Prostate gland (tissue), 2 donors: ENCODE results near the gene NOS1AP. TPM values are rescaled to one million over a fixed set of nuclear protein-coding genes. Genes with fewer than 3 reads are reported as not detected.

Source experiments
- DNase-seq: peaks from one replicate; pipeline ENCODE4 v3.0.0-alpha.2; 2019; ENCODE audit warnings: low spot score
- H3K27ac ChIP-seq, 2 donors: fragments of 200-600 bp; sonication (generic); 2 replicates each; pipeline ENCODE4 v1.5.1; 2017 to 2019
- H3K27me3 ChIP-seq: fragments of 200-600 bp; sonication (generic); replicated peaks from 2 replicates; pipeline ENCODE4 v1.5.1; 2019; ENCODE audit not compliant: insufficient read depth
- H3K36me3 ChIP-seq, 2 donors: fragments of 200-600 bp; sonication (generic); 1 replicate in 1 of 2; 2 replicates in 1 of 2; pipeline versions ENCODE4 v1.5.1 to v1.8.1; 2017 to 2019
- H3K4me1 ChIP-seq: fragments of 200-600 bp; sonication (generic); replicated peaks from 2 replicates; pipeline ENCODE4 v1.5.1; 2019
- H3K4me3 ChIP-seq, 2 donors: fragments of 200-600 bp; sonication (generic); 2 replicates each; pipeline ENCODE4 v1.5.1; 2017 to 2019
- H3K9me3 ChIP-seq: fragments of 200-600 bp; sonication (generic); 2 replicates; pipeline ENCODE4 v1.5.1; 2017
- CTCF ChIP-seq, 4 experiments: fragments of 200-600 bp in 2 of 4; fragments of 450-650 bp in 2 of 4; sonication (generic) in 2 of 4; IDR thresholded peaks; 1 replicate in 3 of 4; 2 replicates in 1 of 4; pipeline ENCODE4 v1.5.1; 2016 to 2019; ENCODE audit warnings: antibody characterized with exemption in 4 of 4, mild to moderate bottlenecking in 2 of 4, moderate library complexity in 2 of 4
- POLR2A ChIP-seq: fragments of 450-650 bp; IDR thresholded peaks from one replicate; pipeline ENCODE4 v1.6.1; 2016; ENCODE audit warnings: antibody characterized with exemption, mild to moderate bottlenecking
- POLR2AphosphoS5 ChIP-seq: sonication (generic); formaldehyde crosslinking; IDR thresholded peaks from one replicate; pipeline ENCODE4 v1.6.1; 2017; ENCODE audit warnings: antibody characterized with exemption
- WGBS: methylation state at CpG from one replicate; pipeline ENCODE4 v1.1.5; 2018; 5-methylcytosine and 5-hydroxymethylcytosine counted together
- intact Hi-C: fragments of 100-400 bp; cut with DNase I; formaldehyde crosslinking; loops from one replicate; pipeline ENCODE4 v1.14.2; 2022
- total RNA-seq, 2 donors: library from RNA; depleted of rRNA; stranded (reverse); fragments of >200 nt; gene quantifications; one replicate each; pipeline ENCODE4 v1.1.0, GENCODE V29; 2016

NOS1AP gene
- total RNA-seq, 2 donors from 2014 or later: 9.9 to 11.0 TPM

- WGBS: 28% methylated on average over 1 of the region's 1 CpG
- H3K4me1 ChIP-seq: no peaks in the 10 kb centered on the region
- no peak overlapping the region for H3K4me3 ChIP-seq
- intact Hi-C loops: loop anchor here (5.0 to 10.0 kb wide), 2 partner anchors 118 to 219 kb away; no protein-coding TSS in a partner anchor
- H3K27me3 ChIP-seq: no peaks in the 10 kb centered on the region
- TF ChIP-seq POLR2A (no peak), CTCF (IDR thresholded peaks at IDR 0.05) (peak in 3 of 4 experiments; percentile 37 to 51 (median 50))
- peak; percentile 15 for DNase-seq
- H3K36me3 ChIP-seq: no peaks in the 10 kb centered on the region
- H3K9me3 ChIP-seq: no peaks in the 10 kb centered on the region
- no peak overlapping the region for H3K27ac ChIP-seq
Measured at GRCh38 chr1:162276493-162276892, 207.0 kb downstream of the NOS1AP start.

DNA sequence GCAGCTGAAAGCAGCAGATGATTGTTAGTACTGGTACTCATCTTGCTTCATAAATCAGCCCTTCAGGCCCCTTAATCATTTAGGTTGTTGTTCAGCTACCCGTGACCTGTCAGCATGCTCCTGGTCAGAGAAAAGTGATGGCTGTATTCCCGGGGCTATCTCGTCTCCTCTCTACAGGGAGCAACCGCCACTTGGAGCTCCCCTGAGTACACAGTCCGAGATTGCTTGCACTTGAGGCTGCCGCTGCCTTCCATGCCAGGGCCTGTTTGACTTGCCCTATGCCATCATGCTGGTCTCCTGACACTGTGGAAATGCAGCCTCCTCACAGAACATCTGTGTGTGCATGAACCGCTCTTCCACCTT lies 209.6 kb downstream of the NOS1AP start:
- WGBS: 68% methylated on average over 7 of the region's 7 CpGs
- no peak for DNase-seq
- no peak for TF ChIP-seq POLR2A
- no peak for TF ChIP-seq CTCF (IDR thresholded peaks at IDR 0.05)
- no peak for TF ChIP-seq POLR2AphosphoS5
- intact Hi-C loops: loop anchor here (5.0 to 10.0 kb wide), 2 partner anchors 116 to 222 kb away; no protein-coding TSS in a partner anchor
- Histone ChIP-seq H3K36me3 (no peaks in the 10 kb centered on the region), H3K27ac (no peak overlapping the region), H3K4me1 (peaks cover 5% of the 10 kb centered on the region), H3K27me3 (no peaks in the 10 kb centered on the region), H3K9me3 (no peaks in the 10 kb centered on the region), H3K4me3 (no peak overlapping the region)

- TF ChIP-seq CTCF (IDR thresholded peaks at IDR 0.05) (no peak), POLR2AphosphoS5 (no peak), POLR2A (no peak)
- 99% methylated on average over 3 of the region's 3 CpGs for WGBS
- H3K4me1 ChIP-seq: peaks cover 8% of the 10 kb centered on the region
- H3K4me3 ChIP-seq: no peak overlapping the region
- no peaks in the 10 kb centered on the region for H3K27me3 ChIP-seq
- no peak overlapping the region for H3K27ac ChIP-seq
- H3K9me3 ChIP-seq: no peaks in the 10 kb centered on the region
- no peaks in the 10 kb centered on the region for H3K36me3 ChIP-seq
- intact Hi-C loops: no loop called here
- DNase-seq: no peak
Measured at GRCh38 chr1:162281426-162281825, 211.9 kb downstream of the NOS1AP start.

DNA sequence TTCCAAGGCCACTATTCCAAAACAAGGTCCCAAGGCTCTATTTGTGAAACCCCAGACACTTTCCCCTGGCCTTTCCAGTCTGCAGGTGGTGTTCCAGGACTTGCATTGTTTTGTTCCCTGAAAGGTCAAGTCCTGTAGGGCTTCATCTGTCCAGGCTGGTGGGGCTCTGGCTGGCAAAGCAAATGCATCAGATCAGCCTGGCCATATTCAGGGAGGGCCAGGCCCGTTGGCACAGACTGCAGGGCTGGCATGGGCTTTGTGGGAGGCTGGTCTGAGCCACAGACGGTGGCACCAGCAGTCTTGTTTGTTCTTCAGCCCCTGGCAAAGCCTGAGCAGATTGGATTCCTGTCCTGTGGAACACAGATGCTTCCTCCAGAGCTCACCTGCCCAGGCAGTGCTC lies 214.2 kb downstream of the NOS1AP start:
- Histone ChIP-seq H3K27ac (peak overlapping the region; percentile 58 to 62), H3K4me3 (no peak overlapping the region)
- peak; percentile 21 for DNase-seq

More for the DNA sequence above, 214.2 kb downstream of the NOS1AP start:
- 57% methylated on average over 2 of the region's 2 CpGs for WGBS
- H3K4me1 ChIP-seq: peaks cover 8% of the 10 kb centered on the region
- intact Hi-C loops: no loop called here
- TF ChIP-seq POLR2A (no peak), POLR2AphosphoS5 (no peak), CTCF (IDR thresholded peaks at IDR 0.05) (no peak)
- H3K36me3 ChIP-seq: no peaks in the 10 kb centered on the region
- no peaks in the 10 kb centered on the region for H3K9me3 ChIP-seq
- no peaks in the 10 kb centered on the region for H3K27me3 ChIP-seq
